OCI-LY7 (cell line): ENCODE measurements around the gene HAAO. TPM values are rescaled to one million over a fixed set of nuclear protein-coding genes. Genes with fewer than 3 reads are reported as not detected.

Source experiments
- BruUV-seq: library from RNA; stranded (reverse); fragments of 400-500 nt; replicated peaks from 2 replicates; lab custom pipeline; 2021; lab: Mats Ljungman, UMichigan
- CTCF ChIA-PET: fragments of 300-600 bp; sonication (Branson Sonifier 250); formaldehyde crosslinking; loops from one replicate; lab custom pipeline; 2022; ENCODE audit warnings: antibody characterized with exemption; ENCODE audit not compliant: unreplicated experiment; lab: Charles Lee
- POLR2A ChIA-PET: fragments of 300-600 bp; sonication (Branson Sonifier 250); formaldehyde crosslinking; loops from one replicate; lab custom pipeline; 2022; ENCODE audit warnings: antibody characterized with exemption; lab: Charles Lee
- DNase-seq: peaks from one replicate; pipeline ENCODE4 v3.0.0-alpha.2; 2015; ENCODE audit warnings: low spot score
- H2AFZ ChIP-seq: fragments of 200-600 bp; sonication (generic), shearing (Covaris generic); 2 replicates; pipeline ENCODE4 v1.6.1; 2014; ENCODE audit warnings: mild to moderate bottlenecking, antibody characterized with exemption, low read length, moderate library complexity
- H3K27ac ChIP-seq: fragments of 200-600 bp; sonication (generic); 2 replicates; pipeline ENCODE4 v1.5.1; 2014; ENCODE audit warnings: mixed run types, low read depth, mild to moderate bottlenecking, moderate library complexity, low read length, inconsistent platforms; ENCODE audit not compliant: poor library complexity, severe bottlenecking
- H3K36me3 ChIP-seq: fragments of 200-600 bp; sonication (generic); 2 replicates; pipeline ENCODE4 v1.6.1; 2014; ENCODE audit warnings: mild to moderate bottlenecking, antibody characterized with exemption, low read length, moderate library complexity, mixed read lengths; ENCODE audit not compliant: insufficient read depth
- H3K4me1 ChIP-seq: fragments of 200-600 bp; sonication (generic); 2 replicates; pipeline ENCODE4 v1.5.1; 2014; ENCODE audit warnings: mild to moderate bottlenecking, low read length; ENCODE audit not compliant: insufficient read depth, poor library complexity, severe bottlenecking
- H3K4me2 ChIP-seq: fragments of 200-600 bp; sonication (generic); 2 replicates; pipeline ENCODE4 v1.6.1; 2014; ENCODE audit warnings: mild to moderate bottlenecking, low read length
- H3K4me3 ChIP-seq: fragments of 200-600 bp; sonication (generic); 2 replicates; pipeline ENCODE4 v1.5.1; 2014; ENCODE audit warnings: mild to moderate bottlenecking, low read depth, low read length; ENCODE audit not compliant: poor library complexity, severe bottlenecking
- H3K79me2 ChIP-seq: fragments of 200-600 bp; sonication (generic); 2 replicates; pipeline ENCODE4 v1.6.1; 2016; ENCODE audit warnings: low read depth, mild to moderate bottlenecking, low read length, moderate library complexity, mixed read lengths; ENCODE audit not compliant: insufficient read depth
- H3K9me2 ChIP-seq: fragments of 200-600 bp; sonication (generic); 2 replicates; pipeline ENCODE4 v1.6.1; 2016; ENCODE audit warnings: mild to moderate bottlenecking, low read length, mixed read lengths; ENCODE audit not compliant: insufficient read depth
- H3K9me3 ChIP-seq: fragments of 200-600 bp; sonication (generic); 2 replicates; pipeline ENCODE4 v1.6.1; 2014; ENCODE audit warnings: mild to moderate bottlenecking, mixed run types, low read length, mixed read lengths
- H4K20me1 ChIP-seq: fragments of 200-600 bp; sonication (generic); 2 replicates; pipeline ENCODE4 v1.6.1; 2014; ENCODE audit warnings: mild to moderate bottlenecking, antibody characterized with exemption, low read length, moderate library complexity, mixed read lengths; ENCODE audit not compliant: insufficient read depth
- EZH2phosphoT487 ChIP-seq: fragments of 200-600 bp; sonication (generic); IDR thresholded peaks from 2 replicates; pipeline ENCODE4 v1.6.1; 2018; ENCODE audit warnings: low read depth, borderline replicate concordance, mild to moderate bottlenecking, mixed run types, antibody characterized with exemption, low read length, moderate library complexity, mixed read lengths
- intact Hi-C: fragments of 100-400 bp; cut with micrococcal nuclease; formaldehyde crosslinking; loops from one replicate; pipeline ENCODE4 v1.10.0; 2022; ENCODE audit not compliant: unreplicated experiment
- total RNA-seq, 2 experiments: library from RNA; depleted of rRNA in 1 of 2; stranded (reverse); fragments of >200 nt in 1 of 2; shearing (Covaris generic) in 1 of 2; gene quantifications; 2 replicates each; pipeline ENCODE4 v1.2.3, GENCODE V29; 2014 to 2022
- TF ChIP-seq, protein P1 (sequence below): fragments of 200-600 bp; sonication (generic); conservative IDR thresholded peaks from 2 replicates; pipeline ENCODE4 v1.5.1; 2014; ENCODE audit warnings: mild to moderate bottlenecking, antibody characterized with exemption, low read length, moderate library complexity, mixed read lengths

HAAO gene
- total RNA-seq, 2 experiments from 2014 or later: not detected

DNA sequence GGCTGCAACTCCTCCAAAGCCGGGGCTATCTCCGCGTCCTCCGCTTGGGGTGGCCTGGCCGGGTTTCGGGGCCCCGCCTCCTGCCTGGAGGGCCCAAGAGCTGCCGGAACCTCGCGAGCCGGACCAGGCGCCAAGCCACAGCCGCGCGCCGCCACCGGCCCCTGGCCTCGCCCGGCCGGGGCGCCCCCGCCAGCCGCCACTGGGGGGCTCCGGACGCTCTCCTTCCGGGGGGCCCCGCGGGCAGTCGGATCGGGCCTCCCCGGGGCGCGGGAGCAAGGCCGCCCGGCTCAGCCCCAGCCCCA lies 17.4 kb upstream of the HAAO start:
- H4K20me1 ChIP-seq: no peaks in the 10 kb centered on the region
- TF ChIP-seq, protein P1, sequence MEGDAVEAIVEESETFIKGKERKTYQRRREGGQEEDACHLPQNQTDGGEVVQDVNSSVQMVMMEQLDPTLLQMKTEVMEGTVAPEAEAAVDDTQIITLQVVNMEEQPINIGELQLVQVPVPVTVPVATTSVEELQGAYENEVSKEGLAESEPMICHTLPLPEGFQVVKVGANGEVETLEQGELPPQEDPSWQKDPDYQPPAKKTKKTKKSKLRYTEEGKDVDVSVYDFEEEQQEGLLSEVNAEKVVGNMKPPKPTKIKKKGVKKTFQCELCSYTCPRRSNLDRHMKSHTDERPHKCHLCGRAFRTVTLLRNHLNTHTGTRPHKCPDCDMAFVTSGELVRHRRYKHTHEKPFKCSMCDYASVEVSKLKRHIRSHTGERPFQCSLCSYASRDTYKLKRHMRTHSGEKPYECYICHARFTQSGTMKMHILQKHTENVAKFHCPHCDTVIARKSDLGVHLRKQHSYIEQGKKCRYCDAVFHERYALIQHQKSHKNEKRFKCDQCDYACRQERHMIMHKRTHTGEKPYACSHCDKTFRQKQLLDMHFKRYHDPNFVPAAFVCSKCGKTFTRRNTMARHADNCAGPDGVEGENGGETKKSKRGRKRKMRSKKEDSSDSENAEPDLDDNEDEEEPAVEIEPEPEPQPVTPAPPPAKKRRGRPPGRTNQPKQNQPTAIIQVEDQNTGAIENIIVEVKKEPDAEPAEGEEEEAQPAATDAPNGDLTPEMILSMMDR: peak; percentile 53; the same call in 1 of the 2 replicates
- no peak for TF ChIP-seq EZH2phosphoT487
- peak overlapping the region; percentile 89 for H2AFZ ChIP-seq
- H3K36me3 ChIP-seq: no peaks in the 10 kb centered on the region
- H3K27ac ChIP-seq: peak overlapping the region; percentile 70
- no TSS peak for BruUV-seq
- H3K9me2 ChIP-seq: no peaks in the 10 kb centered on the region
- H3K9me3 ChIP-seq: no peaks in the 10 kb centered on the region
- peak overlapping the region; percentile 83 for H3K4me2 ChIP-seq
- POLR2A ChIA-PET: interaction anchor here (1.8 kb wide), 1 partner anchor 15 kb away, joined by 4 read pairs; no protein-coding TSS in a partner anchor
- H3K4me3 ChIP-seq: peak overlapping the region; percentile 67
- DNase-seq: peak; percentile 85
- H3K79me2 ChIP-seq: no peaks in the 10 kb centered on the region
- H3K4me1 ChIP-seq: peaks cover 15% of the 10 kb centered on the region
- intact Hi-C loops: no loop called here
- CTCF ChIA-PET: no interaction called here

DNA sequence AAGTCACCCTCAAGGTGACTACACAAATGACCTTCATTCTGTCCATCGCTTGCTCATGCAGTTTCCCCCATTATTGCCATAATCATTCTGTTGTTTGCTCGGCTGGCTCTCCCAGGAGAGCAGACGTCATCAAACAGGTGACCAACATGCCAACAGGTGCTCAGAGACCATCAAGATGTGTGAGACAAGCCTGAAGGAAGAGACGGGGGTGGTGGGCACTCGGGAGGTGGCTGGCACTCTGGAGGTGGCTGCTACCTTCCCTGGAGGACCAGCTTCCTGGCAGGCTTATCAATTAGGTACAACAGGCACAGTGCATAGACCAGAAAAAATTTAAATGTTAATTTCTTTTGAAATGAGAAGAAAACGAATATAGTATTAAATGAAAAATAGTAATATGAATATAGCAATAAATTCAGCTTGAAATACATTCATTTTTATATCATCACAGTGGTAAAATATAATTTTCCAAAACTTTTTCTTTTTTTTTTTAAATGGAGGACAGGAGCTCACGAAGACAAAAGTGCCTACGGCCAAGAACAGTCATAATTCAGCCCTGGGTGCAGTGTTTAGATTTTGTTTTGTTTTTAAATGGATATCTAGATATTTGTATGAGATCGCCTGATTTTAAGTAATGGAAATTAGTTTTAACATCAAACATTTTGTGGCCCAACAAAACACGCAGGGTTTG lies 16.9 kb upstream of the HAAO start:
- Histone ChIP-seq H3K4me1 (peaks cover 15% of the 10 kb centered on the region), H3K9me3 (no peaks in the 10 kb centered on the region), H3K27ac (peak overlapping the region; percentile 70), H3K79me2 (no peaks in the 10 kb centered on the region), H2AFZ (peak overlapping the region; percentile 89), H3K36me3 (no peaks in the 10 kb centered on the region), H4K20me1 (no peaks in the 10 kb centered on the region), H3K9me2 (no peaks in the 10 kb centered on the region), H3K4me3 (peak overlapping the region; percentile 67), H3K4me2 (peak overlapping the region; percentile 83)
- TF ChIP-seq, protein P1: no peak; the same call in 1 of the 2 replicates
- no peak for TF ChIP-seq EZH2phosphoT487
- DNase-seq: peak; percentile 29
- BruUV-seq: TSS peak; percentile 78
- CTCF ChIA-PET: no interaction called here
- POLR2A ChIA-PET: interaction anchor here (0.6 to 1.8 kb wide), 2 partner anchors 15 to 177 kb away, joined by 4 to 6 read pairs; no protein-coding TSS in a partner anchor
- intact Hi-C loops: no loop called here

DNA sequence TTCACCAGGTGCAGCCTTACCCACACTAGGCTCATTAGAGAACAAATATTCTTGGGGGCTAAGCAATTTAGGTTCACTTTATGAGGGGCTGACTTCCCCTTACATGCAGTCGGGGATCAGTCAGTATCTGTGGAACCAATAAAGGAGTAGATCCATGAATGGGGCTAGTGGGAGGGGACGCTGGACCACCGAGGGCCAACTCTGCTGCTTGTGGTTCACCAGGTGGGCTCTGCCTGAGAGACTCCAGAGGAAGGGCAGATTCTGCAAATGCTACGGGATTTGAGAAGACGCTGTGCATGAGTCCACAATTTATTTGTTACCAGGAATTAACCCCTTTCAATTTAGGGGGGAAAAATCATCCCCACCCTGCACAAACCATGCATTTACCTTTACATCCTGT lies 15.9 kb upstream of the HAAO start:
- Histone ChIP-seq H3K4me2 (no peak overlapping the region), H2AFZ (no peak overlapping the region), H3K36me3 (no peaks in the 10 kb centered on the region), H3K27ac (no peak overlapping the region), H3K9me2 (no peaks in the 10 kb centered on the region), H4K20me1 (no peaks in the 10 kb centered on the region), H3K9me3 (no peaks in the 10 kb centered on the region), H3K4me1 (peaks cover 15% of the 10 kb centered on the region), H3K4me3 (no peak overlapping the region), H3K79me2 (no peaks in the 10 kb centered on the region)
- ChIA-PET CTCF (no interaction called here), POLR2A (interaction anchor here (1.8 kb wide), 1 partner anchor 14 kb away, joined by 4 read pairs; no protein-coding TSS in a partner anchor)
- TF ChIP-seq EZH2phosphoT487: no peak
- TF ChIP-seq, protein P1: no peak
- intact Hi-C loops: no loop called here
- no peak for DNase-seq
- BruUV-seq: no TSS peak
